ENCODE measurements around the gene POU6F2.
"Not testable (repeated sequence)": the region's sequence is repeated elsewhere in the genome, so short reads cannot be mapped to it uniquely, and the experiment has no call there.

Gene POU6F2

DNA sequence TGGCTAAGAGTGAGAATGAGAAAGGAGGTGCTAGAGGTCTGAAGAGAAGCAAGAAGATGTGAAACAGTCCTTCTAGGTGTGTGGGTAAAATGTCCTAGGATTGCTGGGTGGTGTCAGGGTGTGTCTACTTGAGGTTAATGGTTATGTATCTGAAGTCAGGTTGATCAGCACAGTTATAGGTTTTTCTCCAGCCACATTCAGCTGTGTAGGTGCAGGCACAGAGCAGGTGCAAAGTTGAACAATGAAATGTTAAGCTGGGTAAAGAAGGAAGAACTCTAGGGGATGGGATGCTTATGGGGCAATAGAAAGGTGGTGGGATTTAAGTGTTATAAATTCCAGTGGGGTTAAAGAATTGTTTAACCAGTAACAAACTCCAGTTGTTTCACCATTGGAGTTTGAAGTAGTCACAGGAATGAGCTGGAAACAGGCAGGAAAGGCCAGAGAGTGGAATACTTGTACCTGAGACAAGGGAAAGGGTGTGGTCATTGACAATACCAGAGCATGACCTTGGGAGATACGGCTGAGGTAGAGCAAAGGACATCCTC, 388.1 kb downstream of the POU6F2 start:
- no peak for DNase-seq

DNA sequence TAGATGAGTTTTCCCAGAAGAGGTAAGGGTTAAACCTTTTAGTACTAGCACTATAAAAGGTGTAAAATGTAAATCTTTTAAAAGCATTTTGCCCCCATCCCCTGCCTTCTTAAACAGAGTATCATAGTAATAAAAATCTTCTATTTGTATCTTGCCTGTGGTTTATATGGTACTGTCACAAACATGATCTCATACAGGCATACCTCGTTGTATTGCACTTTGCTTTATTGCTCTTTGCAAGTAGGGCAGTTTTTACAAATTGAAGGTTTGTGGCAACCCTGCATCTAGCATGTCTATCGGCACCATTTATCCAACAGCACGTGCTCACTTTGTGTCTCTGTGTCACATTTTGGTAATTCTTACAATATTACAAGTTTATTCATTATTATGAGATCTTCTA, 389.7 kb downstream of the POU6F2 start:
- DNase-seq = no peak

DNA sequence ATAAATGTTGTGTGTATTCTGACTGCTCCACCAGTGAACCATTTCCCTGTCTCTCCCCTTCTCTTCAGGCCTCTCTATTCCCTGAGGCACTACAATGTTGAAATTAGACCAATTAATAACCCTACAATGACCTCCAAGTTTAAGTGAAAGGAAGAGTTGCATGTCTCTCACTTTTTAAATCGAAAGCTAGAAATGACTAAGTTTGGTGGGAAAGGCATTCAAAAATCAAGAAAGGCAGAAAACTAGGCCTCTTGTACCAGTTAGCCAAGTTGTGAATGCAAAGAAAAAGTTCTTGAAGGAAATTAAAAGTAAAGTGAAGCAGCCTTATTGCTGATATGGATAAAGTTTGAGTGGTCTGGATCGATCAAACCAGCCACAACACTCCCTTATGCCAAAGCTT, 390.2 kb downstream of the POU6F2 start:
- DNase-seq = no peak

DNA sequence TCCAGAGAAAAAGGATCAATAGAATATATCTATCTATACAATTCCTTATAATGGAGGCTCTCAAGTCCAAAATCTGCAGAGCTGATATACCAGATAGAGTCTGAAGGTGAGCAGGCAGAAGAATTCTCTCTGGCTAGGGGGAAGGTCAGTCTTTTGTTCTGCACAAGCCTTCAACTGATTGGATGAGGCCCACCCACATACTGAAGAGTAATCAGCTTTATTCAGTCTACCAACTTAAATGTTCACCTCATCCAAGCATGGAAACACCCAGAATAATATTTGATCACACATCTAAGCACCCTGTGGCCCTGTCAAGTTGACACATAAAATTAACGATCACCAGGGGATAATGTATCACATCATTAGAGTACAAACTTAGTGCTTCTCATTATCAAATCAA, 394.7 kb downstream of the POU6F2 start:
- no peak for DNase-seq

DNA sequence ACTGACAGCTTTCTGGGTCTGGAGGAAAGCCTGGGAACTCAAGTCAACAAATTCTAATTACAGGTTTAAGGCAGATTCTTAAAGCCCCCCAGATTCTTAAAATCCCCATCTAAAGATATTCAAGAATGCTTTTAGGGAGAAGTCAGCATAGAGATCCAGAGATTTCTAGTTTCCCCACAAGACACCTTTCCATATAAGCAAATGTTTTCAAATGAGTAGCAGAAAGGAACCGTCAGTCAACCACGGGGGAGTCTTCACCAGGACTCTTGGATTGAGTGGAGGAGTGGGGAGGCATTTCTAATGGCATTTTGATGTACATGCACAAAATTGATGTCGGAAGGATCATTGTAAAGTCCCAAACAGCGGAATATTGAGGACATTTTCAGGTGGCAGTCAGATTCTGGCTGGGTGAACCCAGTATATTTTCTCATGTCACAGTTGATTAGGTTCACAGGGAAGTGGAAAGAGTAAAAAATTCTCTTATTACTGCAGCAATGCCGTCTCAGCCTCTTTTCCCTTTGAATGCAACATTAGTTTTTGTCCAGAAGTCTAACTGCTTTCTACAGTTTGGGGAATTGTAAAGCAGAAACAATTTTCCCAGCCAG, 396.8 kb downstream of the POU6F2 start:
- no peak for DNase-seq

- no peak for DNase-seq
Measured at GRCh38 chr7:39375047-39375873, 397.6 kb downstream of the POU6F2 start.

DNA sequence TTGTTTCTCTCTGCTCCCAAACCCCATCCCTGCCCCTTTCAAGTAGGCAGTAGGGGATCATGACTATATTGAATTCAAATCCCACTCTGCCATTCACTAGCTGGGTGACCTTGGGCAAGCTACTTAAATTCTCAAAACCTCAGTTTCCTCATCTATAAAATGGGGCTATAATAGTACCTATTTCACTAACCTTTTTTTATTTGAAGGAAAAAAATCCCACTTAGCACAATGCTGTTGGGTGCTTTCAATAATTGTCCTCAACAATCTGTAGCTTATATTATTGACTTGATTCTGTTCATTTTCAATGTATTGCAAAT, 398.1 kb downstream of the POU6F2 start:
- DNase-seq = no peak

DNA sequence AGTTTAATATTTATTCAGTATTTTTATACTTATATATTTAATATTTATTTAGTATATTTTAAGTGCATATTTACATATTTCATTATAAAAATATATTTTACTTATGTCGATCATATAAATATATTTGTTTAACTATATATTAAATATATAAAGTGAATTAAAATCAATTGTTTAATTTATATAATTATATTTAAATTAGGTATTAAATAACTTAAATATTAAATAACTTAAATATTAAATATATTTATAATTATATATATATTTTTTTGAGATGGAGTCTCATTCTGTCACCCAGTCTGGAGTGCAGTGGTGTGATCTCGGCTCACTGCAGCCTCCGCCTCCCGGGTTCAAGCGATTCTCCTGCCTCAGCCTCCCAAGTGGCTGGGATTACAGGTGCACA, 399.2 kb downstream of the POU6F2 start:
- not testable (repeated sequence) for DNase-seq

DNA sequence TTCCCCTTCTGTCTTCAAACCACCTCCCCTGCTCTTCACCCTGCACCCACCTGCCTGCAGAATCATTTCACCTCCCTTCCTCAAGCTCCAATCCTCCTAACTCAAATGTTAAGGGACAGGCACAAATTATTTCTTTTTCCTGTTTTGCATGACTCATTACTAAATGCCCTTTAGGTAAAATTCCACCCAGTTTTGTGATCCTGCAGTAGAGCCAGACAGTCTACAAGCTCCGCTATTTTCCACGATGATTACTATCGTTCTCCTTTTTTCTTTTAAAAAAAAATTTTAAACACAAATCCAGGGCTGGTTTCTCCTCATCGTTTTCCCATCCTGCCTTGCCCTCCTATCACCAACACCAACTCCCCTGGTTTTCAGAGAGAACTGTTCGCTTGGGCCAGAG, 401.7 kb downstream of the POU6F2 start:
- DNase-seq = no peak

GRCh38 chr7:39383136-39383535, 405.4 kb downstream of the POU6F2 start:
- DNase-seq = no peak

GRCh38 chr7:39384386-39384785, 406.7 kb downstream of the POU6F2 start:
- no peak for DNase-seq

GRCh38 chr7:39386718-39387117, 409.0 kb downstream of the POU6F2 start:
- no peak for DNase-seq

- no peak for DNase-seq
Measured at GRCh38 chr7:39392151-39392550, 414.4 kb downstream of the POU6F2 start.

DNA sequence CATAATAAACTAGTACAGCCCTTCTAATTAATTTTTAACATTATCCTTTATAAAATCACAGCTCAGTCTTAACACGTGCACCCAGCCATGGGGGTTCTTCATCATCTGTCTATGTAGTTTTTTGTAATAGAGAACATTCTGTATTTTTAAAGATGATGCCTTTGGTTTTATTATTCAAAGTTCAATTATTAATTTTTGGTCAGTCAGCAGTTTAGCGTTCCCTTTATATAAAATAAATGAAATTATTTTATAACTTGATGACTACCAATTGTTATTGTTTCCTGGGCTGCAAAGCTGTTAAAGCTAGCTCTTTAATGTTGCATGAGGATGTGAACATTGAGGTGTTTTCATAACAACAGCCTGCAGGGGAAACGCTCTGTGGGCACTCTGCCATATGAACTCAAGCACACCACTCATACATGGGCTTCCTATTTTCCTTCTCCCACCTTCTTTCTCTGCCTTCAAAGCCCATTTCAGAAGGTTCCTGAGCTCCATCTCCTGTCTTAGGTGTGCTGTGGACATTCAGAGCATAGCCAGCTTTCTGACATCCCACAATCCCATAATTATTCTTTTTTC, 416.5 kb downstream of the POU6F2 start:
- no peak for DNase-seq

DNA sequence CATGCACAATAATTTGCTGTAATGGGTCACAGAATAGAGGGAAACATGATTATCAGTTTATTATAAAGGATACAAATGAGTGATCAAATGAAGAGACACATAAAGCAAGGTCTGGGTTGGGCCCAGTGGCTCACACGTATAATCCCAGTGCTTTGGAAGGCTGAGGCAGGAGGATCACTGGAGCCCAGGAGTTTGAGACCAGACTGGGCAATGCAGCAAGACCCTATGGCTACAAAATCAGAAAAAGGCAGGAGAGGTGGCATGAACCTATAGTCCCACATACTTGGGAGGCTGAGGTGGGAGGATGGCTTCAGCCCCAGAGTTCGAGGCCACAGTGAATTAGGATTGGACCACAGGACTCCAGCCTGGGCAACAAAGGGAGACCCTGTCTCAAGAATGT, 421.7 kb downstream of the POU6F2 start:
- no peak for DNase-seq

DNA sequence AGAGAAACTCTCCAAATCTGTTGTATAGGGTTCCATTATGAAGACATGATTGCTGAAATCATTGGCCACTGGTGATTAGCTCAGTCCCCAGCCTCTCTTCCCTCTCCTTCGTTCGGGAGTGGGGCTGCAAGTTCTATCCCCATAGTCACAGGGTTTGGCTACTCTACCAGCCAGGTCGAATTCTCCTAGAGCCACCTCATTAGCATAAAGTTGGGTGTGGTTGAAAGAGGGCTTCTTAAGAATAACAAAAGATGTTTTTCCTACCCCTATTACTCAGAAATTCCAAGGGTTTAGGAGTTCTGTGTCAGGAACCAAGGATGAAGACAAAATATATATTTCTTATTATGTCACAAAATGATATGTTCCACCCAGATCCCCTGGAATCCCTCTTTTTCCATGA, 422.3 kb downstream of the POU6F2 start:
- no peak for DNase-seq

DNA sequence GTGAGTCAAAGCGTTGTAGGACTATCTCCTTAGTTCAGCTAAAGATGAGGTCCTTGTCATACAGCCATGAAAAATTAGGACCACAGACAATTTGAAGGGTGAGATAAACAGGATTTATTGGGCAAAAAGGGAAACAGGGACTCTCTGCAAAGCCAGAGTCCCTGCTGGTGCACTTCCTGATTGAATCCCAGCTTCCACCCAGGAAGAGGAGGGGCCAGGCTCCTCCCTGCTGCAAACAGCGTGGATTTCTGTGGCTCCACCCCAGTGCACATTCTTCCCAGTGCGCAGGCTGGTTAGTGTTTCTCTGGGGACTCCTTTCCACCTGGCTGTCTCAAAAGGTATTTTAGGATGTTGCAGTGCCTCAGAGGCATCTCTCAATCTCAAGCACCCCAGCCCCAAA, 423.1 kb downstream of the POU6F2 start:
- DNase-seq = no peak

DNA sequence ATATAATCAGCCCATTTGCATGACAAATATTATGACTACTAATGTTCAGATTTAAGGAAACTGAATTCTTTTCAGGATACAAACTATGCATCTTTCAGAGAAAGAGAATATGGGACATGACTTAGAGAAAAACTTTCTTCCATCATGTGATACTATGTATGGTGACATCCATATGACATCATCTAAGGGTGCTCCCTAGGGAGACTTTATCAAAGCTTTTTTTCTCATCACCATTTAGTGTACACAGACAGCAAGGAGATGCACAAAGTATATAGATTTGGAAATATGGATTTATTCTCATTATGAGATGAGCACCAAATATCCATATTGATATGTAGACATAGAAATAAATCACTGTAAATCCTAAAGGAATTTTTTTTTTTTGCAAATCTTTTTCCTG, 424.3 kb downstream of the POU6F2 start:
- DNase-seq = no peak

GRCh38 chr7:39404907-39405306, 427.2 kb downstream of the POU6F2 start:
- DNase-seq = no peak

DNA sequence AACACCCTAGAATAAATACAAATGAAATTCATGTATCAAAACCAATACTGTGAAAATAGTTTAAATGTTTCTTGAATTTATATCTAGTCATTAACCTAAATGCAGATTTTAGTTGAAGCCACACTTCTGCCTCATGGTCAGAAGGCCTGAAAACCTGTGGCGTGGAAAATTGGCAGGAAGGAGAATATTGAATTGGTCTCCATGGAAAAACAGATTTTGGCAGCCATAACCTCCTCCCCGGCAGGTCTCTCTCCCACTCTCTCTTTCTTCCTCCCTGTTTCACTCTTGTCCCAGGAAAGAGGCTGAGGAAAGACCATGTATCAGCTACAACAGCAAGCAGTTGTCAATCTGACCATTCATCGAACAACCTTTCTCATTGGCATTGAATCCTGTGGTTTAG, 427.9 kb downstream of the POU6F2 start:
- no peak for DNase-seq

- DNase-seq = no peak
Measured at GRCh38 chr7:39406467-39406866, 428.8 kb downstream of the POU6F2 start.

GRCh38 chr7:39407137-39407536, 429.4 kb downstream of the POU6F2 start:
- DNase-seq = no peak

DNA sequence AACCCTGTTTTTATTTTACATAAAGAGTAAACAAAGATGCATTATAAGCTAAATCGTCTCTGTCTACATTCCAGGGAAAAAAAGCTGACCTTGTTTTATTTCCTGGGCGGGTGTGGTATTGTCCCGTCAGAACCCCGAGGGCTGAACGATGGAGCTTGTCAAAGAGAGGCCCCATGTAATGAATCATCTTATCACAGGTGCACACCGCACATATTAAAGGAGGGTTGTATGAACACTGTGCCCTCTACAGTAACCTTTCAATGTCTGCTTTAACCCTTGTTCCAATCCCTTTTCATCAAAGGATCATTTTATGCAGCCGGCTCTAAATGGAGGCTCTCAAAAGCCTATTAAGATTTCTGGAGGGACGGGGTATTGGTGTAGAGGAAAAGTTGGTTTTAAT, 430.0 kb downstream of the POU6F2 start:
- no peak for DNase-seq

DNA sequence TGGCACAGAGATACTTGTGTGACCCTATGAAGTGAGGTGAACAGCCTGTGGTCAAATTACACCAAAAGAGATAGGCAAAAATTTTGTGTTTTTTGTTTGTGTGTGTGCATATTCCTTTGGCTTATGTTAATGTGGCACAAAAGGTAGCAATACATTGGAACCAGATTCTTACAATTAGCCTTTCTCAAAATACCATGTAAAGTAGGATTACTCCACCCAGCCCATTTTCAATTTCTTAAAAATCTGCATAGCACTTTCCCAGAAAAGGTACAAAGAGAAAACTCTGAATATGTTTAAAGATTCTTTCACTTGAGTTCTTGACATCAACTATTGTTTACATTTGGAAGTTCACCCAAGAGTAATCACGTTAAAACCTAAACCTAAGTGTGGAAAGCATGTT, 431.2 kb downstream of the POU6F2 start:
- DNase-seq = no peak
